Loucy (cell line): ENCODE results near the gene AIF1.

Experiments
- H2AFZ ChIP-seq: fragments of 200-600 bp; sonication (generic); 2 replicates; pipeline ENCODE4 v1.6.0; 2016; ENCODE audit warnings: antibody characterized with exemption, mild to moderate bottlenecking, low read length, moderate library complexity
- H3F3A ChIP-seq: fragments of 200-600 bp; 2 replicates; pipeline ENCODE4 v1.6.0; 2016; ENCODE audit warnings: antibody characterized with exemption, low read depth, mild to moderate bottlenecking
- H3K27me3 ChIP-seq: fragments of 200-600 bp; sonication (generic); 2 replicates; pipeline ENCODE4 v1.6.1; 2014; ENCODE audit warnings: low read length, mild to moderate bottlenecking; ENCODE audit not compliant: insufficient read depth, poor library complexity, severe bottlenecking
- H3K36me3 ChIP-seq: fragments of 200-600 bp; sonication (generic); 2 replicates; pipeline ENCODE4 v1.6.1; 2016; ENCODE audit warnings: low read length; ENCODE audit not compliant: insufficient read depth
- H3K4me1 ChIP-seq: fragments of 200-600 bp; sonication (generic); 2 replicates; pipeline ENCODE4 v1.5.1; 2014; ENCODE audit warnings: low read length, mild to moderate bottlenecking; ENCODE audit not compliant: insufficient read depth, poor library complexity, severe bottlenecking
- H3K4me2 ChIP-seq: fragments of 200-600 bp; sonication (generic); 2 replicates; pipeline ENCODE4 v1.6.0; 2014; ENCODE audit warnings: antibody characterized with exemption, low read length, low read depth, mild to moderate bottlenecking; ENCODE audit not compliant: poor library complexity, severe bottlenecking
- H3K4me3 ChIP-seq: fragments of 200-600 bp; sonication (generic); 2 replicates; pipeline ENCODE4 v1.5.1; 2014; ENCODE audit warnings: low read length, mild to moderate bottlenecking, mixed read lengths; ENCODE audit not compliant: poor library complexity, severe bottlenecking
- H3K79me2 ChIP-seq: fragments of 200-600 bp; sonication (generic); 2 replicates; pipeline ENCODE4 v1.6.1; 2014; ENCODE audit warnings: low read length; ENCODE audit not compliant: insufficient read depth
- H3K9ac ChIP-seq: fragments of 200-600 bp; sonication (generic); 2 replicates; pipeline ENCODE4 v1.6.0; 2014; ENCODE audit warnings: mild to moderate bottlenecking, low read depth, low read length, moderate library complexity; ENCODE audit not compliant: poor library complexity, severe bottlenecking
- H3K9me2 ChIP-seq: fragments of 200-600 bp; sonication (generic); replicated peaks from 2 replicates; pipeline ENCODE4 v1.6.1; 2016; ENCODE audit warnings: low read depth, low read length, mixed read lengths
- H3K9me3 ChIP-seq: fragments of 200-600 bp; sonication (generic); 2 replicates; pipeline ENCODE4 v1.6.1; 2014; ENCODE audit warnings: mild to moderate bottlenecking, antibody characterized with exemption, low read length, low read depth; ENCODE audit not compliant: insufficient read depth
- H4K20me1 ChIP-seq: fragments of 200-600 bp; sonication (generic); 2 replicates; pipeline ENCODE4 v1.6.0; 2014; ENCODE audit warnings: antibody characterized with exemption, low read length, mild to moderate bottlenecking; ENCODE audit not compliant: insufficient read depth, poor library complexity, severe bottlenecking
- EZH2phosphoT487 ChIP-seq: fragments of 200-600 bp; IDR thresholded peaks from 2 replicates; pipeline ENCODE4 v1.6.1; 2018; ENCODE audit warnings: antibody characterized with exemption, mild to moderate bottlenecking, moderate library complexity, borderline replicate concordance
- TF ChIP-seq, protein P1 (sequence below): fragments of 200-600 bp; sonication (generic); conservative IDR thresholded peaks from 2 replicates; pipeline ENCODE4 v1.5.1; 2014; ENCODE audit warnings: mild to moderate bottlenecking, antibody characterized with exemption, low read length

Gene AIF1

DNA sequence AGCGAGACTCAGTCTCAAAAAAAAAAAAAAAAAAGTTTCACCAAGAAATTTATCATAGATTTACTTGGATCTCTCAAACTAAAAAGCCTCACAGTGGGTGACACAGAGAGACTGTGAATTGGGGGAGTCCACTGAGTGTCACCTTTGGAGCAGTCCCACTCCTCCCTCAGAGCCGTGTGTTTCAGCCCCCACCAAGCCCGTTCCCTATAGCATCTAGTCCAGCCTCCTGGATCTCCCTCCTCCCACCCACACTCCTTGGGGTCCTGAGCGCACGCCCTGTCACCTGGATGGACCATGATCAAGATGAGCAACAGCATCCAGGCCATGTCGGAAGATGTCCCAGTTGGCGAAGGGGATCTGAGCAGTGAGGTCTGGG lies 22.6 kb upstream of the AIF1 start:
- Histone ChIP-seq H3K4me1 (peaks cover 47% of the 10 kb centered on the region), H3K36me3 (no peaks in the 10 kb centered on the region), H3K9me2 (no peaks in the 10 kb centered on the region), H3K9me3 (no peaks in the 10 kb centered on the region), H3K9ac (peak overlapping the region; percentile 78), H3K27me3 (no peaks in the 10 kb centered on the region), H4K20me1 (no peaks in the 10 kb centered on the region), H3K4me3 (peak overlapping the region; percentile 62), H3K4me2 (peak overlapping the region; percentile 77), H2AFZ (no peak overlapping the region), H3K79me2 (peaks cover 32% of the 10 kb centered on the region), H3F3A (no peaks in the 10 kb centered on the region)
- TF ChIP-seq, protein P1, sequence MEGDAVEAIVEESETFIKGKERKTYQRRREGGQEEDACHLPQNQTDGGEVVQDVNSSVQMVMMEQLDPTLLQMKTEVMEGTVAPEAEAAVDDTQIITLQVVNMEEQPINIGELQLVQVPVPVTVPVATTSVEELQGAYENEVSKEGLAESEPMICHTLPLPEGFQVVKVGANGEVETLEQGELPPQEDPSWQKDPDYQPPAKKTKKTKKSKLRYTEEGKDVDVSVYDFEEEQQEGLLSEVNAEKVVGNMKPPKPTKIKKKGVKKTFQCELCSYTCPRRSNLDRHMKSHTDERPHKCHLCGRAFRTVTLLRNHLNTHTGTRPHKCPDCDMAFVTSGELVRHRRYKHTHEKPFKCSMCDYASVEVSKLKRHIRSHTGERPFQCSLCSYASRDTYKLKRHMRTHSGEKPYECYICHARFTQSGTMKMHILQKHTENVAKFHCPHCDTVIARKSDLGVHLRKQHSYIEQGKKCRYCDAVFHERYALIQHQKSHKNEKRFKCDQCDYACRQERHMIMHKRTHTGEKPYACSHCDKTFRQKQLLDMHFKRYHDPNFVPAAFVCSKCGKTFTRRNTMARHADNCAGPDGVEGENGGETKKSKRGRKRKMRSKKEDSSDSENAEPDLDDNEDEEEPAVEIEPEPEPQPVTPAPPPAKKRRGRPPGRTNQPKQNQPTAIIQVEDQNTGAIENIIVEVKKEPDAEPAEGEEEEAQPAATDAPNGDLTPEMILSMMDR, result no peak
- TF ChIP-seq EZH2phosphoT487, result no peak

DNA sequence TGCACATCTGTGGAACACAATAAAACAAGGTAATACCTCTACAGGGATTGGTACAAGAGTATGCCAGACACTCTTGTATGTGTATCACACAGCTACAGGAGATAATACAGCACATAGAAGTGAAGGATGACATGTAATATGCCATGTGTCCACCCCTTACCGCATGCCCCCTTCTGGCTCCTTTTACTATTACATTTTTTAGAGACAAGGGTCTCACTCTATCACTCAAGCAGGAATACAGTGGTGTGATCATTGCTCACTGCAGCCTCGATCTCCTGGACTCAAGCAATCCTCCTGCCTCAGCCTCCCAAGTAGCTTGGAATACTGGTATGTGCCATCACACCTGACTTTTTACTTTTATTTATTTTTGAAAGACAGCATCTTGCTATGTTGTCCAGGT lies 18.0 kb upstream of the AIF1 start:
- no peak for TF ChIP-seq EZH2phosphoT487
- TF ChIP-seq, protein P1, result peak; percentile 68
- Histone ChIP-seq H3K4me3 (no peak overlapping the region), H3K27me3 (no peaks in the 10 kb centered on the region), H3F3A (no peaks in the 10 kb centered on the region), H2AFZ (no peak overlapping the region; the same call in 1 of the 2 replicates), H3K4me1 (peaks cover 28% of the 10 kb centered on the region), H3K9me3 (no peaks in the 10 kb centered on the region), H3K9me2 (no peaks in the 10 kb centered on the region), H3K36me3 (no peaks in the 10 kb centered on the region), H3K79me2 (no peaks in the 10 kb centered on the region), H3K4me2 (no peak overlapping the region), H3K9ac (no peak overlapping the region), H4K20me1 (no peaks in the 10 kb centered on the region)

DNA sequence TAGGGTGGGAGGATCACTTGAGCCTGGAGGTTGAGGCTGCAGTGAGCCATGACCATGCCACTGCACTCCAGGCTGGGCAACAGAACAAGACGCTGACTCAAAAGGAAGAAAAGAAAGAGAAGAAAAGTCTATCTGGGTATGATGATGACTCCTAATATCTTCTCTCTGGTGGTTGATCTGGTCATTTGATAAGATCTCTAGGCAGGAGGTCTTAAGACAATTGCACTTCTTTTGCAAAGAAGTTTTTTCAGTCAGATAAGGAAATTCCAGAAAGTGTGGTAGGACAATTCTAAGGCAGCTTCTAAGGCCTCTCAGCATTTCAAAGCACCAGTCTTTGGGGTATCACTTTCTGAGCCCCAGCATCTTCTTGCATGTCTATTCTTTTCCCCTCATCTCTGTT lies 7.7 kb upstream of the AIF1 start:
- H3K9me3 ChIP-seq, result no peaks in the 10 kb centered on the region
- no peak overlapping the region for H2AFZ ChIP-seq
- H3K9ac ChIP-seq, result no peak overlapping the region
- H3K4me1 ChIP-seq, result peaks cover 5% of the 10 kb centered on the region
- TF ChIP-seq EZH2phosphoT487, result no peak
- TF ChIP-seq, protein P1, result no peak
- H3K27me3 ChIP-seq, result no peaks in the 10 kb centered on the region
- no peak overlapping the region for H3K4me2 ChIP-seq
- H3K9me2 ChIP-seq, result no peaks in the 10 kb centered on the region
- H3F3A ChIP-seq, result no peaks in the 10 kb centered on the region
- no peaks in the 10 kb centered on the region for H4K20me1 ChIP-seq
- no peaks in the 10 kb centered on the region for H3K36me3 ChIP-seq
- no peak overlapping the region for H3K4me3 ChIP-seq
- no peaks in the 10 kb centered on the region for H3K79me2 ChIP-seq
